HG02970 (cell line): ENCODE measurements around the gene GATA5.
"Not testable (repeated sequence)": the region's sequence is repeated elsewhere in the genome, so short reads cannot be mapped to it uniquely, and the experiment has no call there.

ENCODE experiments used
- ATAC-seq: cut with Tn5 transposase; IDR thresholded peaks from one replicate; pipeline ENCODE4 v1.9.1; 2021; ENCODE audit warnings: mild to moderate bottlenecking, moderate library complexity, moderate number of reproducible peaks; ENCODE audit not compliant: unreplicated experiment, low FRiP score

GATA5 gene

DNA sequence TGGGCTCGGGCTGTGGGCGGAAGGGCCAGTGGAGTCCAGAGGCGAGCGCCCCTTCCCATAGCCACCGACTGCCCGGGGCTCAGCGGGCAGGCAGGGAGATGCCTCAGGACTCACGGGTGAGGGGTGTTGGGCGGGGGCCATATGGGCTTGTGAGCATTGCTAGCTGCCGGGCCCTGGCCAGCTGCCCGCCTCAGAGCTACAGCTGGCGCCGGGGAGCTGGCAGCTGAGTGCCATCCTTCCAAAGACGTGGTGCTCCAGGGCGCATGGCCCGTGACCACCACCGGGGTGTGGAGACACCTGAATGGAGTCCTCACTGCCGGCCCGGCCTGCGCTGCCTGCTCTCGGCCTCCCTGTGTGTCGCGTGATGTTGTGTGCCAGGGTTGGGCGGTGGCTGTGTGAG, 37.9 kb downstream of the GATA5 start:
- ATAC-seq: no peak

DNA sequence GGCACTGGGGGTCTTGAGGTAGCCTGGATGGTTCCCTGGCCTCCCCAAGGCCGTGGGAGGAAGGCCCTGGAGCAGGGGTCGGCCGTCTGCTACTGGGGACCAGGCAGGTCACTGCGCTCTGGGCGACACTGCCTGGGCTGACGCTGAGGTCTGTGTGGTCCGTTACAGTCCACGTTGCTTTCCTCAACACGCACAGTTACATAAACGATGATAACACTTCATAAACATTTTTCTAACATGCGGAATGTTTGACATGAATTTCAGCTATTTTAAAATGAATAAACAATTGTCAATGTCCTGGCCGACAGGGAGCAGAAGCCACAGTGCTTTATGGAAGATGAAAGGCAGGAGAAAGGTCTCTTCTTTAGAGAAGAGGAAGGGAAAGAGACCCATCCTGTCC, 38.3 kb downstream of the GATA5 start:
- ATAC-seq: no peak

DNA sequence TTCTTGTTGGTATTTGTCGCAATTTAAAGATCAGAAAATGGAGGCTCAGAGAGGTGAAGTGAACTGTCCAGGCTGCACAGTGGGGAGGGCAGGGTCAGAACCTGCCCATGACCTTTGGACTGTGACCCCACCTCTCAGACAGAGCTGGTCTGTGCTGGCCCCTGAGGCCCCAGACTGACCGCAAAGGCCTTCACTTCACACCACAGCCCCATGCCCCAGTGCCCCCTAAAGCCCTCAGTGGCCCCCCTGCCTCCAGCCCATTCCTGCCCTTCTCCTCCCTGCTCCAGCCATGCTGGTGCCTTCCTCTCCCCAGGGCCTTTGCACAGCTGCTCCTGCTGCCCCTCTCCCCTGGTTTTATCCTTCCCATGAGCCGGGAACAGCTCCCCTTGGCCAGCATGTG, 39.1 kb downstream of the GATA5 start:
- ATAC-seq: no peak

DNA sequence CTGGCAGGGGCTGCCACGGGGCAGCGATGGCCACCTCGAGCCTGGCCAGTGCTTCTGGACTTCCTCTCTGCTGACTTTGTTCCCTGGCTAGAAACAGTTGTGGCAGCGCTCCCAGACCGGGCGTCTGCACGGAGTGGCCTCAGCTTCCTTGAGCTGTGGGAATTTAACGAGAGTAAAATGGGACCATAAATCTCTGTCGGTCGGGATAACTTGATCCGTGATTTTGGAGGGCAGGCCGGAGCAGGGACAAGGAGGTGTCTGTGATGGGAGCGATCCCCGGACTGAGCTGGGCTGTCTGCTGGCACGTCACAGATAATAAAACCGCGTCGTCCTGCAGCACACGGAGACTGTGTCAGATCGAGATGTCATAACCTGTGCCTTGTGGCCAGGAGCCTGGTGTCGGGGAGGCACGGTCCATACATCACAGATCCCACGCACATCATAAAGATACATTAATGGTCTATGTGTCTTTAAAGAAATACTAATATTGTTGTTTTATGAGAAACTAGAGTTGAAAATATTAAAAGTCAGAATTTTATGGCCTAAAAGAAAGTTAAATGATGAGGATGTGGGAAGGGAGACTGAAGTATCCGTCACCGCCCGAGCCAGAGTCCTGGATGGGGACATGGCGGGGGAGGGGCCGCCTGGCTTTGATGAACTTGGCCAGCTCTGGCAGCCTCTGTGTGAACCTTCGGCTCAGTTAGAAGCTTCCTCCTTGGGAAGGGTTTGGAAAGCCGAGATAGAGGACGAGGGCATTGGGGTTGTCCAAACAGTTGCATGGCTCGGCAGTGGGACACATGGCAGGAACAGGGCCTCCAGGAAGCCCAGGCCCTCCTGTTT, 41.9 kb downstream of the GATA5 start:
- ATAC-seq: no peak

DNA sequence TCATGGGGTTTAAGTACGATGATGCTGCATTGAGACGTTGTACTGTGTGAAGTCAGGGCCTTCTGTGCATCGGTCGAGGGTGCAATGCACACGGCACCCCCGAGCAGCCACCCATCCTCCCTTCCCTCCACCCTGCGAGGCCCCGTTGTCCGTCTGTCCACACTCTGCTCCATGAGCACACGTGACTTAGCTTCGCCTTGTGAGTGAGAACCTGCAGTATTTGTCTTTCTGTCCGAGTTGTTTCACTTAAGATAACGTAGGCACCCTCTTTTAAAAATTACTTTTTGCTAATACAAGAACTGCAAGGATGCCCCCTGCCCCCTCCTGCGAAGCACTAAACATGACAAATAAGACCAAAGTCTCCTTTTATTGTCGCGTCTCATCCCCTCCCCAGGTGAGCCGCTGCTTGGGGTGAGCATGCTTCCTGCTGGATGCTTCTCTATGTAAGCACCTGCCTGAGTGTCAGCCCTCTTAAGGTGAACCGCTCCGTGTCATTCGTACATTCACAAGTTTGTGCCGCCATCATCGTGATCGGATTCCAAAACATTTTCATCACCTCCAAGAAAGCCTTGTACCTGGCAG, 44.8 kb downstream of the GATA5 start:
- ATAC-seq: no peak

DNA sequence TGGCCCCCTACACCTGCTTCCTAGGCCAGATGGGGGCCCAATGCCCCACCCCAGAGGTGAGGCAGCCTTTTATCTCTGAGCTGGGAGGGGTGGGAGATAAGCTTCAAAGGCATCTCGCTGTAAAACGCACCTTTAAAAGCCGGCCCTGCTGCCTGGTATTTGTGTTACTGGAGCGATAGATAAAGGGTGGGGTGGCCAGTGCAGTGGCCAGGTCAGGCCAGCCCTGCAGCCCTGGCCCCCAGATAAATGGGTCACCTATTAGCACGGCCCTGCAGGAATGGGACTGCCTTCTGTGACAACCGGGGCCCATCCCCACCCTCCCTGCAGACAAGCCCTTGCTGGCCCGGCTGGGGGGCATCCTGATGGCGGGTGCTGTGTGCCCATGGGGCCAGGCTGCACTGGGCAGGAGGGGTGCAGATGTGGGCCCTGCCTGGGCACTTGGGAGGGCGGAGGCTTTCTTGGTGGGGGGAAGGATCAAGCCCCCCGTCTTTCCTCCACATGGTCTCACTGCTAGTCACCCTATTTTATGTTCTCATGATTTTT, 45.4 kb downstream of the GATA5 start:
- ATAC-seq: no peak

DNA sequence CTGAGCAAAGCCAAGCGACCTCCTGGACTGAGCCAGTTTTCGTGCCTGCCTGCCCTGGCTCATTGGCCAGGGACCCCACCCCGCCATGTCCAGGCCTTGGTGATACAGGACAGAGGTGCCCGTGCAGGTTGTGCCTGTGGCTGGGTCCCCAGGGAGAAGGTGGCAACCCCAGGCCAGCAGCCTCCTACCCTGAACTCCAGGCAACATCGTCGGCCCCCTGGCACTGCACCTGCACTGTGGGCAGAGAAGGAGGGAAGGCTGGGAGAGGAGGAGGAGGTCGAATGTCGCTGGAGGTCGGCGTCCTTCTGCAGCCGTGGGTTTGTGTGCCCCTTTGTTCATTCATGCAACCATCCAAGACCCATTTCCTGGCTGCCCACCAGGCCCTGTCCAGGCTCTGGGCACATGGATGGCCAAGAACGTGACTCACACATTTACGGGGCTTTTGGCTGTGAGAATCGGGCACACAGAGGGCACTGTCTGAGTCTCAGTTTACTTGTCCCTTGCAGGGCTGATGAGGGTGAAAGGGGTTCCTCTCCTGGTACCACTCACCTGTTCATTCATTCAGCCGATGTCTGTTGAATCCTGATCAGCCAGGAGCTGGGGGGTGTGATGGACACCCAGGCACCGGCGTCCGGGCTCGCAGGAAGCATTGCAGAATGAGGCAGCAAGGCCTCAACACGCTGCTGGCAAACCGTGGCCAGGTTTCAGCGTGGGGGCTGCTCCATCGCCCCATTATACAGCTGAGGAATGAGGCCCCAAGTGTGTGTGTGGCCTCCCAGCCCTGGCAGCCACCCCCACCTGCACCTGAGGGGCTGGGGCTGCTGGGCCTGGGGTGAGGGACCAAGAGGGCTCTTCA, 46.1 kb downstream of the GATA5 start:
- ATAC-seq: no peak

DNA sequence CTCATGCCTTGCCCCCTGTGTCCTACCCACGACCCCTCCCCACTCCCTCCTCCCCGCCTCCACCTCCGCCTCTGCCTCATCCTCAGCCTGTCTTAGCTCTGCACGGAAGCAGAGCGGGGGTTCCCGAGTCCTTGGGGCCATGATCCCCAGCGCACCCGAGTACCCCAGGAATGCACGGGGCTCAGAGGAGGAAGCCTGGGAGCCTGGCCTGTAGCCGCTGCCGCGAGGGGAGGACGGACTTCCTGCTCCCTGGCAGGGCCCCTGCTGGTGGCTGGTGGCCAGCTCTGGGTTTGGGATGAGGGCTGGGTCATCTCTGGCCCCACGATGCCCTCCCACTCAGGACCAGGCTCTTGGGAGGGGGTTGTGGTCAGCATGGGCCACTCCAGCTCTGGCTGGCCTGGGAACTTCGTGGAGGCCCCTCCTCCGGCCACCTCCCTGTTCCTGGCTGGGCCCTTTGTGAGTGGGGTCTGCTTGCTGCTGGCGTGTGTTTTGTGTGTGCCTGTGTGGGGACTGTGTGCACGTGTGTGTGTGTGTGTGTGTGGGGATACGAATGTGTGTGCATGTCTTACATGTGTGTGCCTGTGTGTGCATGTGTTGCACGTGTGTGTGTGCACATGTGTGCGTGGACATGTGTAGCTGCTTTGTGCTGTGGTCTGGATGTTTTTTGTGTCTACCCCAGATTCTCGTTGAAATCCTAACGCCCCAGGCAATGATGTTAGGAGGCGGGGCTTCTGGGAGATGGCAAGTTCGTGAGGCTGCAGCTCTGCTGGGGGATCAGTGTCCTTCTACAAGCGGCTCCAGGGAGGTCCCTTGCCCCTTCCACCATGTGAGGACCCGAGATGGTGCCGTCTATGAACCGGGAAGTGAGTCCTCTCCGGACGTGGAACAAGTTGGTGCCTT, 47.1 kb downstream of the GATA5 start:
- no peak for ATAC-seq

DNA sequence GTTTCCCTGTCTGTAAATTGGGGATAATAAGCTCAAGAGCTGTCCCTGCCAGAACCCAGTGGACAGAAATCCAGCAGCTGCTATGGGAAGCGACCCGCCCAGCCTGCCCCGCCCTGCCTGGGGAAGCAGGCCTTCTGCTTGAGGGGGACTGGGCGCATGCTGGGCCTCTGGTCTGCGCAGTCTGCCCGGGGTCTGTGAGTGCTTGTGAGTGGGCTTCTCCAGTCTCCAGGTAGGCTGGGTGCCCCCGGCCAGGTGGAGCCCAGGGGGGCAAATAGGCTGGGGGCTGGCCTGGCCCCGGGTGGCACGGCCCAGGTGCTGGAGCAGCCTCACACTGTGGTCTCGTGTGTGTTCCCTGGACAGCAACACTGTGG, 47.8 kb downstream of the GATA5 start:
- no peak for ATAC-seq

DNA sequence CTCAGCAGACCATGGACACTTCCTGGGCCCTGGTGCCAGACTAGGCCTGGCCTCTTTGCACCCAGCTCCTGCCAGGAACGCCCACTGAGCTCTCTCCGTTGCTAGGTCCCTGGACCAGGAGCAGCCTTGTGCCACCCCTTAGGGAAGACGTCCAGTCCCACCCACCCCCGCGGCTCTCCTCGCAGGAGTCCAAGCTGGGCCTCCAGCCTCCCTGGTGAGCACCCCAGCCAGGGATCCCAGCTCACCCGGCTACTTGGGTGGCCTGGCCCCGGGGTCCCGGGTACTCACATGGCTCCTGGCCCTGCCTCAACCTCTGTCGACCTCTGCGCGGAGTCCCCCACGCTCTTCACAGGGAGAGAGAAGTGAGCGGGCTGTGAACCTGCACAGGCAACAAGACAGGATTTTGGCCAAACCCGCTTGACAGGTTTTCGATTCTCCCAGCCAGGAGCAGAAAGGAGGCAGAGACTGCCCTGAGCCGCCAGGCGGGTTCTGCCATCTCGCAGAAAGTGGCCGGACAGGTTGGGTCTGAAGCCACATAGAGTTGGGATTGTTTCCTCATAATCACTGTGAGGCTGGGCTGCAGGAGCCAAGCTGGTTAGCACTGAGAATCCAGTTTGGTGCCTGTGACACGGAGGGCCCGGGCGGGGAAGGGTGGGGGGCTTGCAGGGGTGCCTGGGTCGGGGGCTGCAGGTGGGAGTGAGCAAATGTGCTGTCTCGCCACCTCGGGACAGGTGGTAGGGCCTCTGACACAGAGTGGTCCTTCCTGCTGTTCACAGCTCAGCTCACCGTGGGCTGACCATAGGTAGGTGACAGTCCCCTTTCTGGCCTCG, 48.4 kb downstream of the GATA5 start, which contains the start of gene RBBP8NL:
TSS of gene RBBP8NL (minus strand) at position 368 of the 830 bp plus-strand sequence. CDS start 7,892 bp downstream, outside the sequence.
- ATAC-seq: no peak

DNA sequence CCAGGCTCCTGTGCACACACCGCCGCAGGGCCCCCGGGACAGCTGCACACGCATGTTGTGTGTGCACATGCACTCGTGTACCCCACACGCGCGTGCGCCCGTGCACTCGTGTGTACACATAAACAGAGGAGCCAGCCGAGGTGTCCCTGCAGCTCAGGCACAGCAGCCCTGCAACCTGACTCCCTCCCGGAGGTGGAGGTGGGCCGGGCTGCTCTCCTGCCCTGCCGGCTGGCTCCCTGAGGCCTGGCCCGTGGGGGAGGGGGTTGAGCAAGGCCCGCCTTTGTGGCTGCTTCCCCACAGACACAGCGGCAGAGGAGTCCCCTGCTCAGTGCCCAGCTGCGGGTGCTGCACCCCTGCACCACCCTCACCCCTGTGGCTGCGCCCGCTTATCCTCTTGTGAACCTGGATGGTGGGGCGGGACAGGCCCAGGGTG, 49.1 kb downstream of the GATA5 start:
- ATAC-seq: no peak

DNA sequence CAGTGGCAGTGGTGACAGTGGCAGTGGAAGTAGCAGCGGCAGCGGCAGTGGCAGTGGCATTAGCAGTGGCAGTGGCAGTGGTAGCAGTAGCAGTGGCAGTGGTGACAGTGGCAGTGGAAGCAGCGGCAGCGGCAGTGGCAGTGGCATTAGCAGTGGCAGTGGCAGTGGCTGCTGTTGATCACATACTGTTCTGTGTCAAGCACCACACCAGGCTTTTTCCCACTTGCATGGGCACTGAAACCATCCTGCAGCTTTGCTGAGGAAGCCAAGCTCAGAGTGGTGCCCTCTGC, 49.8 kb downstream of the GATA5 start:
- ATAC-seq: not testable (repeated sequence)

DNA sequence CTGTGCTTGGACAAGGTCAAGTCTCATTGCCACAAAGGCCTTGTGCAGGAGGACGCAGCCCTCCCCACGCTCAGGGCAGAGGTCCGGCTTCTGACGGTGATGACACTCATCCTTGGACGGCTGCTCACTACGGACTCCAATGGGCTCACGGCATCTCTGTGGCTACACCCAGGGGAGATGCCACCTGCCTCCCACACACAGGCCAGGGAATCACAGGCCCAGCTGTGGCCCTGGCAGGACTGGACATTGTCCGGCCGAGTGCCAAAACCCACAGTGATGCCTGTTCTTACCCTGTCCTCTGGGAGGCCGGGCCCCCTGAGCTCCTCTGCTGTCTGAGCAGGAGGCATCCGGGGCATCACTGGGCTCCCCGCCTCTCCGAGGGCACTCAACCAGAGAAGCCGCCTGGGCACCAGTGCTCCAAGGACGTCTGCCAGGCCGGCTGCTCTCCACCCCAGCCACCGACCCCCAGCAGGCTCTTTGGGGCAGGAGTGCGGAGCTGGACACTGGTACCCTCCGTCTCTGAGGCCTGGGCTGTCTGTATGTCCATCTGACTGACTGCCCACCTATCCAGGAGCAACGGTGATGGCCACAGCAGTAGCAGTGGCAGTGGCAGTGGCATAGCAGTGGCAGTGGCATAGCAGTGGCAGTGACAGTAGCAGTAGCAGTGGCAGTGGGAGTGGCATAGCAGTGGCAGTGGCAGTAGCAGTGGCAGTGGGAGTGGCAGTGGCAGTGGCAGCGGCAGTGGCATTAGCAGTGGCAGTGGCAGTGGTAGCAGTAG, 50.3 kb downstream of the GATA5 start:
- no peak for ATAC-seq

DNA sequence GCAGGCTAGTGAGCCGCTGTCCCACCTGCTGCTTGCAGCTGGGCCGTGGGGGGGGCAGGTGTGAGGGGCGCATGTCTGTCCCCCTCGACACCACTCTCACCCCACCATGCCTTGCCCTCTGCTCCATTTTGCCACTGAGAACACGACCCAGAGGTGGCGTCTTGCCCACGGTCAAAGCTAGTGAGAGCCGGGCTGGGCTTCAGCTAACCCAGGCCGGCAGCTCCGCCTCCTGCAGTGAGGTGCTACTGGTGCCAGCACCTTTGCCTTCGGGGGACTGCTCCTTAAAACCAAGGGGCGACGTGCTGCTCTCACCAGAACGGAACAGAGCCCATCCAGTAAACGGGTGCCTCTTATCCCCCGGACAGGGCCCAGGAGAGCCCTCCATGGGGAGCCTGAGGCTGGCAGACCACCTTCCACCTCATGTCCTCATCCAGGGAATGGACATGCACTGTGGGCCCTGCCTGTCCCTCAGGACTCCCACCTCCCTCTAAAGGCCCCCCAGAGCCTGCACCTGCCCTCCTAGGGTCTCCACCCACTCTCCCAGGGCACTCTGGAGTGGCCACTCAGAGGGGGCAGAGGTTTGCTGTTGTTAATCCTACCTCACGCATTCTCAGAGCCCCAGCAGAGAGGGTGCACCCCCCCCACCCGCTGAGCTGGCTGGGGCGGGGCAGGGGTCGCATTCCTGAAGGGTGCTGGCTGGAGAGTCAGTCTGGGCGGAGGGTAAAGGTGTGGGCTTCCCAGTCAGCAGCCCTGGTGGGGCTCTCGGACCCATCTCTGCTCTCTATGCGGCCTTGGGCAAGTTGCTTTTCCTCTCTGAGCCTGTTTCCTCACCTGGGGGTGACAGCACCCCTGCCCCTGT, 51.3 kb downstream of the GATA5 start:
- ATAC-seq: no peak

DNA sequence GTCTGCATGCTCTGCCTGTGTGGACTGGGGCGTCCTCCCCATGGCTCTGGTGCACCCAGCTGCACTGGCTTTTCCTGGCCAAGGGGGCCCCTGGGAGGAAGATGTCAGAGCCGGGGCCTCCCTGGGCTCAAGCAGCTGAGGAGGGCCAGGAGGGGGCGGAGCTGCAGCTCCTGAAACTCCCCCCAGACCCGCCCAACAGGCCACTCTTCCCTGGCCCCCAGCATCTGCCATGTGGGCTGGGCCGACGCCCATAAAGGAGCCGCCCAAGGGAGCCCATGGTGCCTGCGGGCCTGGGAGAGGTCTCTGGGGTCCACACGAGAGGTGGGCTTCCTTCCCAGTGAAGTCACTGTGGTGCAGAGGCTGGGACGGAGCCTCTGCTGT, 52.5 kb downstream of the GATA5 start:
- no peak for ATAC-seq

DNA sequence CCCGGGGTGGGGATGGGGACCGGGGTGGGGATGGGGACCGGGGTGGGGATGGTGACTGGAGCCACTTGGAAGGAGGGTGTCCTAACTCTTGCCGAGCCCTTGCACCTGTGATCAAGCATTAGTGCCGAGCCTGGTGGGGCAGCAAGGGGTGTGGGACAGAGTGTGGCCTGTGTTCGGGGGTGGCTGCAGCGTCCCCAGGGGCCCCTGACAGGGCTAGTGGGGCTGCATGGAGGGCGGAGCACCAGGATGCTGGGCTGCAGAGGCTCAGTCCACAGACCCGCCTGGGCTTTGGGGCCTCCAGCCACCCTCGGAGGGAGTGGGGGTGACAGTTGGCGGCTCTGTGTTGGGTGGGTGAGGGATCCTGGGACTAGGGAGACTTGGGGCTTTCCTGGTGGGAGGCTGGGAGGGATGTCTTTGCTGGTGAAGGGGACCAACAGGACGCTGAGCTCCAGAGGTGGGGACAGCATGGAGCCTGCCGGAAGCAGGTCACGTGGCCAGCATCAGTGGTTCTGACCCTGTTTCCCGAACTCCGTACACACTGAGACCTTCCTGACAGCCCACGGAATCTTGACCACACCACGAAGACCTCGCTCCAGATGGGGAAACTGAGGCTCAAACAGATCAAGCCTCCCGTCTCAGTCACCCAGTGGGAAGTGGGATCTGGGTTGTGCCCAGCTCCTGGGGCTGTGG, 53.0 kb downstream of the GATA5 start:
- ATAC-seq: no peak

DNA sequence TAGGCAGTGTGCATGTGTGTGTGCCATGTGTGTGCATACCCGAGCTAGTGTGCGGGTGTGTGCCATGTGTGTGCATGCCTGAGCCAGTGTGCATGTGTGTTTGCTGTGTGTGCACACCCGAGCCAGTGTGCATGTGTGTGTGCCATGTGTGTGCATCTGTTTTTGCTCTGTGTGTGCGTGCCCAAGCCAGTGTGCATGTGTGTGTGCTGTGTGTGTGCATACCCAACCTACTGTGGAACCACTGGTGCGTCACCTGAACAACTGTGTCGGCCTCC, 54.1 kb downstream of the GATA5 start:
- ATAC-seq: no peak
